ENCODE data around the gene CNTF.
"Not testable (repeated sequence)": the region's sequence is repeated elsewhere in the genome, so short reads cannot be mapped to it uniquely, and the experiment has no call there.

CNTF gene

GRCh38 chr11:58622344-58622743 is at the start of gene CNTF:
Gene CNTF, plus strand, starts transcription at chr11:58622665. Its CDS starts 88 bp downstream, at chr11:58622753.
- DNase-seq: peak; percentile 47

GRCh38 chr11:58572906-58573305 is 49.6 kb upstream of the CNTF start:
- not testable (repeated sequence) for DNase-seq

- peak; percentile 88 for DNase-seq
These were observed 48.9 kb upstream of the CNTF start for GRCh38 chr11:58573451-58574104.

- peak; percentile 75 for DNase-seq
These were observed 47.6 kb upstream of the CNTF start for GRCh38 chr11:58574881-58575280.

- peak; percentile 70 for DNase-seq
These were observed 47.0 kb upstream of the CNTF start, which contains the start of gene LPXN for GRCh38 chr11:58575377-58576020. Gene LPXN, minus strand, starts transcription at chr11:58575856. Its CDS starts 84 bp downstream, at chr11:58575772.

GRCh38 chr11:58576887-58577471 is 45.5 kb upstream of the CNTF start:
- peak; percentile 57 for DNase-seq

GRCh38 chr11:58577555-58578135 is 44.8 kb upstream of the CNTF start:
- peak; percentile 91 for DNase-seq

GRCh38 chr11:58578136-58578634 is 44.3 kb upstream of the CNTF start:
- DNase-seq: peak; percentile 99

- DNase-seq: peak; percentile 99
These were observed 43.8 kb upstream of the CNTF start, which contains the start of gene ZFP91 for GRCh38 chr11:58578635-58579191. Gene ZFP91, plus strand, starts transcription at chr11:58579063. Its CDS starts 219 bp downstream, at chr11:58579282.

GRCh38 chr11:58579192-58580129 is 43.0 kb upstream of the CNTF start:
- peak; percentile 93 for DNase-seq

GRCh38 chr11:58580311-58580710 is 42.2 kb upstream of the CNTF start:
- no peak for DNase-seq

GRCh38 chr11:58582437-58582836 is 40.0 kb upstream of the CNTF start:
- DNase-seq: no peak

GRCh38 chr11:58586998-58587397 is 35.5 kb upstream of the CNTF start:
- no peak for DNase-seq

- DNase-seq: no peak
These were observed 30.8 kb upstream of the CNTF start for GRCh38 chr11:58591659-58592058.

- DNase-seq: no peak
These were observed 29.5 kb upstream of the CNTF start for GRCh38 chr11:58592760-58593472.

GRCh38 chr11:58594826-58595225 is 27.6 kb upstream of the CNTF start:
- DNase-seq: no peak

- no peak for DNase-seq
These were observed 25.8 kb upstream of the CNTF start for GRCh38 chr11:58596621-58597020.

- no peak for DNase-seq
These were observed 24.9 kb upstream of the CNTF start for GRCh38 chr11:58597486-58598144.

GRCh38 chr11:58600510-58600909 is 22.0 kb upstream of the CNTF start:
- DNase-seq: no peak

GRCh38 chr11:58606930-58607714 is 15.3 kb upstream of the CNTF start:
- no peak for DNase-seq

All from fibroblast of skin of right biceps (primary cell).